ENCODE results near the gene ACAA2. TPM values are rescaled to one million over a fixed set of nuclear protein-coding genes. Genes with fewer than 3 reads are reported as not detected.

ACAA2 gene
- total RNA-seq, 6 experiments from 2014 or later = 312 to 644 (median 421) TPM

DNA sequence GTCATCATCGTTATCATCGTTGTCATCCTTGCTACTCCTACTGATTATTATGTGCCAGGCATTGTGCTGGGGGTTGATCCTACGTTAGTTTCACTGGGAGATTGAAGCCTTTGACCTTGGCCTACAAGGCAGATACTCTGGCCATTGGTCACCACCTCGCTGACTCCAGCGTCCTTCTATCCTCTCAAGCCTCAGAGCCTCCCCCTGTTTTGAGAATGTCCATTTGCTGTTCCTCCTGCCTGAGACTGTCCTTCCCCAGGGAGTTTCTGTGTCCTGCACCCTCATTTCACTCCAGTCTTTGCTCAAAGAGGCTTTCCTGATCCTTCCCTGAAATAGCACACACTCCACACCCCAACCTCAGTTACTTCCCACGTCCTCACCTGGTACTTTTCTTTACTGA, 57.8 kb downstream of the ACAA2 start:
- Histone ChIP-seq H3K36me3 (no peaks in the 10 kb centered on the region), H3K27ac (no peak overlapping the region), H3K4me1 (peaks cover 0 to 19% (median 6%) of the 10 kb centered on the region in 4 donors), H3K9me3 (no peaks in the 10 kb centered on the region), H3K4me3 (no peak overlapping the region), H3K27me3 (no peaks in the 10 kb centered on the region)
- WGBS (ENCODE audit: insufficient coverage, low coverage, low lambda C conversion rate, missing lambda C conversion rate) = 70% methylated on average over 6 of the region's 6 CpGs
- peak in 1 of 4 donors; percentile 7 for ATAC-seq
- no peak for DNase-seq
- TF ChIP-seq POLR2A (IDR thresholded peaks at IDR 0.05) = no peak
- TF ChIP-seq, protein P1, sequence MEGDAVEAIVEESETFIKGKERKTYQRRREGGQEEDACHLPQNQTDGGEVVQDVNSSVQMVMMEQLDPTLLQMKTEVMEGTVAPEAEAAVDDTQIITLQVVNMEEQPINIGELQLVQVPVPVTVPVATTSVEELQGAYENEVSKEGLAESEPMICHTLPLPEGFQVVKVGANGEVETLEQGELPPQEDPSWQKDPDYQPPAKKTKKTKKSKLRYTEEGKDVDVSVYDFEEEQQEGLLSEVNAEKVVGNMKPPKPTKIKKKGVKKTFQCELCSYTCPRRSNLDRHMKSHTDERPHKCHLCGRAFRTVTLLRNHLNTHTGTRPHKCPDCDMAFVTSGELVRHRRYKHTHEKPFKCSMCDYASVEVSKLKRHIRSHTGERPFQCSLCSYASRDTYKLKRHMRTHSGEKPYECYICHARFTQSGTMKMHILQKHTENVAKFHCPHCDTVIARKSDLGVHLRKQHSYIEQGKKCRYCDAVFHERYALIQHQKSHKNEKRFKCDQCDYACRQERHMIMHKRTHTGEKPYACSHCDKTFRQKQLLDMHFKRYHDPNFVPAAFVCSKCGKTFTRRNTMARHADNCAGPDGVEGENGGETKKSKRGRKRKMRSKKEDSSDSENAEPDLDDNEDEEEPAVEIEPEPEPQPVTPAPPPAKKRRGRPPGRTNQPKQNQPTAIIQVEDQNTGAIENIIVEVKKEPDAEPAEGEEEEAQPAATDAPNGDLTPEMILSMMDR (IDR thresholded peaks at IDR 0.05) = no peak
- intact Hi-C loops (cut with DNase I) = no loop called here

DNA sequence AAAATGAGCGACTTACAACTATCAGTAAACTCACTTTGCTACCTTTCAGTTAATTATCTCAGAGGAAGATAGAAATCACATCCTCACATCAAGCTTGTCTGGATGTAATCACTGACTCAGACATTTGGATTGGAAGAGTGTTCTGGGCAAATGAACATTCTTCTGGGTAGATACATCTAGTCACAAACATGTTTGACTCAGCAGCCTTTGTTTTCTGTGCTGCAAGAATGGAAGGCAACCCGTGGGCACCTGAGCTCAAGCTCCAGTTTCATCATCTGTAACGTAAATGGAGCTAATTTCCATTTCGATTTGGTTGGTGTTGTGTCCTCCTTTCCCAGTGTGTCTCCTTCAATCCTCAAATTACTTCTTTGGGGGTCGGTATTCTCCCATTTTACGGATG, 58.5 kb downstream of the ACAA2 start:
- H3K9me3 ChIP-seq = no peaks in the 10 kb centered on the region
- WGBS (ENCODE audit: insufficient coverage, low coverage, low lambda C conversion rate, missing lambda C conversion rate) = 85% methylated on average over 6 of the region's 6 CpGs
- peaks cover 0 to 19% (median 6%) of the 10 kb centered on the region in 4 donors for H3K4me1 ChIP-seq
- TF ChIP-seq, protein P1 (IDR thresholded peaks at IDR 0.05) = no peak
- TF ChIP-seq POLR2A (IDR thresholded peaks at IDR 0.05) = no peak
- H3K27ac ChIP-seq = no peak overlapping the region
- H3K36me3 ChIP-seq = no peaks in the 10 kb centered on the region
- no peak for ATAC-seq
- intact Hi-C loops (cut with DNase I) = no loop called here
- no peak for DNase-seq
- no peak overlapping the region for H3K4me3 ChIP-seq
- H3K27me3 ChIP-seq = no peaks in the 10 kb centered on the region

DNA sequence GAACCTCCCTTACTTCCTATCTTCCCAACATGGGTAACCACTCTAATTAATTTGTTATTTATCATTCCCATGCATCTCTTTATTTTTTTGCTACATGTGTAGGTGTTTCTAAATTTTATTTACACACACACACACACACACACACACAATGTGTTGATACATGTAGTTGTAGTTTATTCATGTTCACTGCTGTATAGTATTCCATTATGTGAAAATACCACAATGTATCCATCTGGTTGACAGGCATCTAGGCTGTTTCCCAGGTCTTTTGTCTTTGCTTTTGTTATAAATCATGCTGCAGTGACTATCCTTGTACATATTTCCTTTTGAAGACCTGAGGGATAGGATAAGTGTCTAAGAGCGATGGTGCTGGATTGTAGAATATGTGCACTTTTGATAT, 59.7 kb downstream of the ACAA2 start:
- no peak for DNase-seq
- H3K4me3 ChIP-seq = no peak overlapping the region
- H3K4me1 ChIP-seq = peaks cover 0 to 19% (median 6%) of the 10 kb centered on the region in 4 donors
- no peak overlapping the region for H3K27ac ChIP-seq
- TF ChIP-seq, protein P1 (IDR thresholded peaks at IDR 0.05) = no peak
- TF ChIP-seq POLR2A (IDR thresholded peaks at IDR 0.05) = no peak
- no peaks in the 10 kb centered on the region for H3K27me3 ChIP-seq
- 100% methylated on average over 1 of the region's 1 CpG for WGBS (ENCODE audit: insufficient coverage, low coverage, low lambda C conversion rate, missing lambda C conversion rate)
- no peaks in the 10 kb centered on the region for H3K36me3 ChIP-seq
- intact Hi-C loops (cut with DNase I) = no loop called here
- H3K9me3 ChIP-seq = no peaks in the 10 kb centered on the region
- no peak for ATAC-seq

DNA sequence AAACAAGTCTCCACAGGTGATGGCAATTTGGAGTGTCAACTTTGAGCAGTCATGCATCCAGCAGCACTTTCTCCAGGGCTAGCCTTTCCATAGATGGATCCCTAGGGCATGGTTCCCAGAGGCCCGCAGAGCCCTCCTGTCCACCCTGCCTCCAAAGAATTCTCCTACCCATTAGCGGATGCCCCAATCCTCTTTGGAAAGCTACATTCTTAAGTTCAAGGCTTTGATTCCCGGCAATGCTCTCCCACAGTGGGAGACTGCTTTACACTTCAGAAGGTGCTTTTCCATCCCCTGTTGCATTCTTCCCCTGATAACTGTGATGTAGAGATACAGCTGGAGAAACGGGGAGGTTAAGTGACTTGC, 61.3 kb downstream of the ACAA2 start:
- DNase-seq = no peak
- ATAC-seq = no peak
- Histone ChIP-seq H3K4me3 (no peak overlapping the region), H3K4me1 (peaks cover 0 to 12% (median under 1%) of the 10 kb centered on the region in 4 donors), H3K27me3 (no peaks in the 10 kb centered on the region), H3K36me3 (no peaks in the 10 kb centered on the region), H3K9me3 (no peaks in the 10 kb centered on the region), H3K27ac (no peak overlapping the region)
- 50% methylated on average over 3 of the region's 4 CpGs for WGBS (ENCODE audit: insufficient coverage, low coverage, low lambda C conversion rate, missing lambda C conversion rate)
- intact Hi-C loops (cut with DNase I) = no loop called here
- TF ChIP-seq POLR2A (IDR thresholded peaks at IDR 0.05) = no peak
- TF ChIP-seq, protein P1 (IDR thresholded peaks at IDR 0.05) = no peak
